SU-DHL-6 (cell line): ENCODE measurements around the gene MYL4.

Experiments used
- H2AFZ ChIP-seq: fragments of 200-600 bp; sonication (generic); 2 replicates; pipeline ENCODE4 v1.6.1; 2014; ENCODE audit warnings: low read depth, mild to moderate bottlenecking, moderate library complexity, mixed read lengths, antibody characterized with exemption, low read length; ENCODE audit not compliant: severe bottlenecking
- H3F3A ChIP-seq: fragments of 200-600 bp; shearing (Covaris generic); 2 replicates; pipeline ENCODE4 v1.6.0; 2016; ENCODE audit warnings: antibody characterized with exemption, mild to moderate bottlenecking; ENCODE audit not compliant: insufficient read depth
- H3K27ac ChIP-seq: fragments of 200-600 bp; sonication (generic); 2 replicates; pipeline ENCODE4 v1.5.1; 2016; ENCODE audit warnings: low read depth, mild to moderate bottlenecking, low read length, moderate library complexity, mixed read lengths
- H3K27me3 ChIP-seq: fragments of 200-600 bp; sonication (generic), shearing (Covaris generic); 2 replicates; pipeline ENCODE4 v1.6.0; 2014; ENCODE audit warnings: mild to moderate bottlenecking, low read length
- H3K36me3 ChIP-seq: fragments of 200-600 bp; sonication (generic); 2 replicates; pipeline ENCODE4 v1.6.1; 2014; ENCODE audit warnings: mild to moderate bottlenecking, low read length, mixed read lengths
- H3K4me2 ChIP-seq: fragments of 300-600, 200-600 bp; shearing (Covaris generic), sonication (generic); 2 replicates; pipeline ENCODE4 v1.6.0; 2014; ENCODE audit warnings: low read length, low read depth, mild to moderate bottlenecking; ENCODE audit not compliant: poor library complexity, severe bottlenecking
- H3K4me3 ChIP-seq: fragments of 200-600 bp; sonication (generic); 2 replicates; pipeline ENCODE4 v1.5.1; 2014; ENCODE audit warnings: antibody characterized with exemption, low read length, mild to moderate bottlenecking, mixed read lengths; ENCODE audit not compliant: insufficient read depth, poor library complexity, severe bottlenecking
- H3K79me2 ChIP-seq: fragments of 200-600 bp; sonication (generic); 2 replicates; pipeline ENCODE4 v1.6.1; 2014; ENCODE audit warnings: mild to moderate bottlenecking, low read length, moderate library complexity; ENCODE audit not compliant: insufficient read depth
- H3K9ac ChIP-seq: fragments of 200-600 bp; sonication (generic); 2 replicates; pipeline ENCODE4 v1.7.0; 2014; ENCODE audit warnings: mild to moderate bottlenecking, low read length
- H3K9me2 ChIP-seq: fragments of 200-600 bp; sonication (generic); replicated peaks from 2 replicates; pipeline ENCODE4 v1.6.1; 2014; ENCODE audit warnings: low read length; ENCODE audit not compliant: insufficient read depth
- H3K9me3 ChIP-seq: fragments of 200-600 bp; sonication (generic); 2 replicates; pipeline ENCODE4 v1.6.1; 2014; ENCODE audit warnings: low read length, mixed read lengths; ENCODE audit not compliant: insufficient read depth
- H4K20me1 ChIP-seq: fragments of 200-600 bp; sonication (generic); 2 replicates; pipeline ENCODE4 v1.6.1; 2014; ENCODE audit warnings: low read depth, mild to moderate bottlenecking, antibody characterized with exemption, low read length, moderate library complexity, mixed read lengths
- CTCF ChIP-seq: fragments of 200-600 bp; sonication (generic); IDR thresholded peaks from one replicate; pipeline ENCODE4 v1.5.1; 2017; ENCODE audit warnings: antibody characterized with exemption, mild to moderate bottlenecking, low read length, moderate library complexity; ENCODE audit not compliant: insufficient read depth, poor library complexity, severe bottlenecking
- EZH2phosphoT487 ChIP-seq: fragments of 200-600 bp; sonication (generic), shearing (Covaris generic); conservative IDR thresholded peaks from 2 replicates; pipeline ENCODE4 v1.6.1; 2018; ENCODE audit warnings: mild to moderate bottlenecking, antibody characterized with exemption, low read length, moderate library complexity, mixed read lengths

MYL4 gene

GRCh38 chr17:47204722-47205418 lies 4.3 kb upstream of the MYL4 start:
- Histone ChIP-seq H3K9me3 (no peaks in the 10 kb centered on the region), H3K9me2 (no peaks in the 10 kb centered on the region), H3K4me2 (peak overlapping the region; percentile 66), H4K20me1 (no peaks in the 10 kb centered on the region), H2AFZ (peak overlapping the region; percentile 42), H3K36me3 (no peaks in the 10 kb centered on the region), H3F3A (peaks cover 40% of the 10 kb centered on the region), H3K27me3 (no peaks in the 10 kb centered on the region), H3K27ac (peak overlapping the region; percentile 83), H3K79me2 (no peaks in the 10 kb centered on the region), H3K9ac (peak overlapping the region; percentile 46), H3K4me3 (peak overlapping the region; percentile 27)
- TF ChIP-seq EZH2phosphoT487 (no peak), CTCF (no peak)

- H3F3A ChIP-seq: peaks cover 40% of the 10 kb centered on the region
- H3K79me2 ChIP-seq: no peaks in the 10 kb centered on the region
- H4K20me1 ChIP-seq: no peaks in the 10 kb centered on the region
- H3K9me3 ChIP-seq: no peaks in the 10 kb centered on the region
- no peaks in the 10 kb centered on the region for H3K9me2 ChIP-seq
- H3K9ac ChIP-seq: peak overlapping the region; percentile 46
- H3K27ac ChIP-seq: peak overlapping the region; percentile 83
- peak overlapping the region; percentile 66 for H3K4me2 ChIP-seq
- H3K4me3 ChIP-seq: peak overlapping the region; percentile 27
- H3K36me3 ChIP-seq: no peaks in the 10 kb centered on the region
- TF ChIP-seq EZH2phosphoT487 (no peak), CTCF (no peak)
- H2AFZ ChIP-seq: peak overlapping the region; percentile 42
- H3K27me3 ChIP-seq: no peaks in the 10 kb centered on the region
Observed at GRCh38 chr17:47205419-47205963, 3.7 kb upstream of the MYL4 start.

GRCh38 chr17:47207143-47208067 lies 1.7 kb upstream of the MYL4 start:
- H3K9me3 ChIP-seq: no peaks in the 10 kb centered on the region
- H3K9me2 ChIP-seq: no peaks in the 10 kb centered on the region
- no peaks in the 10 kb centered on the region for H3K36me3 ChIP-seq
- peak overlapping the region; percentile 5 for H2AFZ ChIP-seq
- peaks cover 38% of the 10 kb centered on the region for H3F3A ChIP-seq
- peak overlapping the region; percentile 34 for H3K27ac ChIP-seq
- peak overlapping the region; percentile 6 for H3K4me2 ChIP-seq
- H3K4me3 ChIP-seq: no peak overlapping the region
- TF ChIP-seq CTCF: no peak
- TF ChIP-seq EZH2phosphoT487: no peak
- no peaks in the 10 kb centered on the region for H3K27me3 ChIP-seq
- no peaks in the 10 kb centered on the region for H4K20me1 ChIP-seq
- no peaks in the 10 kb centered on the region for H3K79me2 ChIP-seq
- H3K9ac ChIP-seq: no peak overlapping the region
